Central memory CD8-positive, alpha-beta T cell (primary cell): Measurements from ENCODE around the gene CCHCR1.
A peak's percentile ranks its signal among the peaks of the same experiment; 100 is the strongest.
"Not testable (repeated sequence)": the region's sequence is repeated elsewhere in the genome, so short reads cannot be mapped to it uniquely, and the experiment has no call there.

Source experiments
- ATAC-seq: fragments of 150-1000 bp; cut with Tn5 transposase; replicated peaks from 2 replicates; pipeline ENCODE4 v1.10.0; 2022; ENCODE audit warnings: mild to moderate bottlenecking, moderate FRiP score, moderate number of reproducible peaks; ENCODE audit not compliant: poor library complexity, severe bottlenecking; ENCODE audit errors: extremely low read depth
- DNase-seq, 2 donors: peaks; one replicate each; pipeline ENCODE4 v3.0.0; 2021; ENCODE audit warnings: low spot score in 2 of 2
- H3K27ac Mint-ChIP-seq: one replicate; pipeline ENCODE4 v1.8.0; 2022; ENCODE audit warnings: low read depth, mild to moderate bottlenecking, moderate library complexity, mixed read lengths
- H3K27me3 Mint-ChIP-seq: one replicate; pipeline ENCODE4 v1.8.0; 2022; ENCODE audit warnings: mixed read lengths
- H3K36me3 Mint-ChIP-seq: one replicate; pipeline ENCODE4 v1.8.0; 2022; ENCODE audit warnings: mild to moderate bottlenecking, moderate library complexity, mixed read lengths; ENCODE audit not compliant: insufficient read depth
- H3K4me1 Mint-ChIP-seq: one replicate; pipeline ENCODE4 v1.8.0; 2022; ENCODE audit warnings: mixed read lengths
- H3K4me3 Mint-ChIP-seq: one replicate; pipeline ENCODE4 v1.8.0; 2022; ENCODE audit warnings: mild to moderate bottlenecking, moderate library complexity, mixed read lengths
- H3K9me3 Mint-ChIP-seq: one replicate; pipeline ENCODE4 v1.8.0; 2022; ENCODE audit warnings: mixed read lengths

Gene CCHCR1

DNA sequence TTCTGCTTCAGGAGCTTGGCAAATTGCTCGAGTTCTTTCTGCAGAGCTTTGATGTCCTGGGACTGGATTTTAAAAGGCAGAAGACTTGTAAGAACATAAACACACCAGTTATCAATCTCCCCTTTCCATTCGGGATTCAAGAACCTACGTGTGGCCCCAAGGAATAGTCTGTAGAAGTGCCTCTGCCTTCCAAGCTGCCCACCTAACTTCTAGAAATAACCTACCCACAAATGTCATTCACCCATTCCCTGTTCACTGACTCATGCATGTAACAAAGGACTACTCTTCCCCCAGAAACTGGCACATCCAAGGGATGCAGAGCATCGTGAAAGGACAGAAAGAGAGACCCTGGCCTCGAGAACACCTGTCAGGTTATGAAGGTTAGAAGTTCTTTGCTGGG lies 8.4 kb upstream of the CCHCR1 start:
- ATAC-seq (no peak), DNase-seq (no peak)
- Mint-ChIP-seq H3K27me3 (no peaks in the 10 kb centered on the region), H3K9me3 (no peaks in the 10 kb centered on the region), H3K4me3 (no peak overlapping the region), H3K27ac (no peak overlapping the region), H3K4me1 (no peaks in the 10 kb centered on the region), H3K36me3 (peaks cover 3% of the 10 kb centered on the region)

DNA sequence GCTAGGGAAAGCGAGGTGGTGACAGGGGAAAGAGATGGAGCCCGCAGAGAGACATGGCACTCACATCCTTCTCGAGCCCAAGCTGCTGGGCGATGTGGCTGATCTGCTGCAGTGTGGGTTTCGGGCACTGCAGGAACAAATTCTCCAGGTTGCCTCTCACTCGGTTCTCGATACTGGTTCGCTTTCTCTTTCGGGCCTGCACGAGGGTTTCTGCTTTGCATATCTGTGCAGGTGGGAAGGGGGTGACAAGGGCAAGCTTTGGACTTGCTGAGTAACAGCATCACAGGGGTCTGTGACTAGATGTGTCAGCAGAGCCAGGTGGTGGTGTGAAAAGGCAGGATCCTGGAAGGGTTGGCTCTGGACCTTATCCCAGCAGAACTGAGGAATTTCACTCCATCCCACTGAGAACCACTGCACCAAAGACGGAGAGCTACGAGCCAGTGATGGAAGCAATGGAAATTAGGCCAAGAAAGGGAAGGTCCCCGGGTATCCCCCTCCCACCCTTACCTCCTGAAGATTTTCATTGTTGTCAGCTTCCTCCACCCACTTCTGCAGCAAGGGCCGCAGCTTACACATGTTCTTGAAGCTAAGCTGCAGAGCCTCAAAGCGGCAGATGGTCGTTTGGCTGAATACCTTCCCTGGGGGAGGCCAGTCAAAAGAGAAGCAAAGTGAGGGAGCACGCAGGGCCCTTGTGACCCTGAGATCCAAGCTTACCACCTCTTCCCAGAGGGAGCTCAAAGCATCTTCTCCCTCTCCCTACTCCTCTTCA lies 7.6 kb upstream of the CCHCR1 start:
- H3K4me3 Mint-ChIP-seq, H3K36me3 Mint-ChIP-seq, DNase-seq, H3K27me3 Mint-ChIP-seq, H3K27ac Mint-ChIP-seq, H3K4me1 Mint-ChIP-seq, H3K9me3 Mint-ChIP-seq, ATAC-seq: not testable (repeated sequence)

DNA sequence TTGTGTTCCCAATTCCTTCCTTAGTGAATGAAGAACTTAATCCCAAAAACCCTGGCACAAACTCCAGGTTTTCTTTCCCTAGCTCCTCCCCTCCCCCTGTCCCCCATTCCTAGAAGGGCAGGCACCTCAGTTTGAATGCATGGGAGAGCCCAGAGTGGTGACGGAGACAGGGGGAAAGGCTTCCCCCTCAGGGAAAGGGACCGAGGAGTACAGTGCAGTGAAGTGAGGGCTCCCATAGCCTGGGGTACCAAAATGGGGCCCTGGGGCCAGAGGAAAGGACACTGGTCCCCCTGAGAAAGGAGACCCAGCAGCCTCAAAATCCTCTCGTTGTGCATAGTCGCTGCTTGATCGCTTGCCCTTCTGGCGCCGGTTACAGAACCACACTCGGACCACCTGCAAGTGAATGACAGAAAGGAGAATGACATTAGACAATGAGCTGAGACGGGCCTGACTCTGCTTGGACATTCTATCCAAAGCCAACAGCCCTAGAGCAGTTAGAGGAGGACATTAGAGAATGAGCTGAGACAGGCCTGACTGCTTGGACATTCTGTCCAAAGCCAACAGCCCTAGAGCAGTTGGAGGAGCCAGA lies 7.0 kb upstream of the CCHCR1 start:
- not testable (repeated sequence) for H3K4me3 Mint-ChIP-seq, DNase-seq, H3K9me3 Mint-ChIP-seq, H3K36me3 Mint-ChIP-seq, H3K27me3 Mint-ChIP-seq, H3K4me1 Mint-ChIP-seq, H3K27ac Mint-ChIP-seq, ATAC-seq

DNA sequence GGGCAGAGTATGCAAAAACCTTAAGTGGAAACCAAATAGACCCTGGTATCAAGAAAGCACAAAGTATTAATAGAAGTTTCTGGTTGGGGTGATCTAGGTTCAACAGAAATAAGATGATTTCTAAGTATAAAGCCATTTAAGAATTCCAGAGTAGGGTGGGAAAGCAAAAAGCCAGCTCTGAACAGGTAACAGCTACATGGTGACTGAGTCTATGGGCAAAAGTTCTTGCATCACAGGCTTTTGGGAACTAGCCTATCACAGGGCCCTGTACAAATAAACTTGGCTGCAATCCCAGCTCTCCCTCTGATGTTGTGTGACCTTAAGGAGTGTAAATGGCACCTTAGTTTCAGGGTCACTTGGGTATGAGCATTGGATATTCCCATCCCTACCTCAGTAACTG lies 6.3 kb upstream of the CCHCR1 start:
- H3K9me3 Mint-ChIP-seq, result no peaks in the 10 kb centered on the region
- no peak overlapping the region for H3K27ac Mint-ChIP-seq

DNA sequence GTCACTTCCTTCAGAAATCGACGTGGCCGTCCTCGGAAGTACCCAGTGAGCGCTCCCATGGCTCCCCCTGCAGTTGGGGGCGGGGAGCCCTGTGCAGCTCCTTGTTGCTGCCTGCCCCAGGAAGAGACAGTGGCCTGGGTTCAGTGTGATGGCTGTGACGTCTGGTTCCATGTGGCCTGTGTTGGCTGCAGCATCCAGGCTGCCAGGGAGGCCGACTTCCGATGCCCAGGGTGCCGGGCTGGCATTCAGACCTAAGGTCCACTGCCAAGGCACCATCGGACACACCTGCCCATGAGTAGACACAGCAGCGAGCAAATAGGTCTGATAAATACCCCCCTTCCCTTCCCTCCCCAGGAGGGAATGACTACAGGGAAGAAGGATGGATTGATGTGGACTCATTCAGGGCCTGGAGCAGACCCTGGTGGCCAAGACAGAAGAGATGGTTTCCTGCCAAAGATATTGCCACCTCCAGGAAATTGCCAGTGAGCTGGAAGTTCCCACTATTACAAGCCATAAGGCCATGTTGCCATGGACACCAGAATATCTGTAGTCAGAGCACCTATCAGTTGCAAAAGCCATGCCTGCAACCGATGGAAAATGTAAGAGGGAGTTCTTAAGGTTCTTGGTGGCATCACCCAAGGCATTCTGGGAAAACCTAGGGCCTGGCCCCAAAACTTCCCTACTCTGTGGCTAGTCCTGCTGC lies 5.0 kb upstream of the CCHCR1 start:
- Mint-ChIP-seq H3K36me3 (peaks cover 13% of the 10 kb centered on the region), H3K4me3 (no peak overlapping the region), H3K27ac (no peak overlapping the region), H3K4me1 (peaks cover 24% of the 10 kb centered on the region), H3K27me3 (no peaks in the 10 kb centered on the region), H3K9me3 (no peaks in the 10 kb centered on the region)
- ATAC-seq (no peak), DNase-seq (no peak)

More for the DNA sequence above, 6.3 kb upstream of the CCHCR1 start:
- no peak overlapping the region for H3K4me3 Mint-ChIP-seq
- H3K27me3 Mint-ChIP-seq, result no peaks in the 10 kb centered on the region
- peaks cover 11% of the 10 kb centered on the region for H3K4me1 Mint-ChIP-seq
- ATAC-seq (no peak), DNase-seq (no peak)
- peaks cover 8% of the 10 kb centered on the region for H3K36me3 Mint-ChIP-seq

DNA sequence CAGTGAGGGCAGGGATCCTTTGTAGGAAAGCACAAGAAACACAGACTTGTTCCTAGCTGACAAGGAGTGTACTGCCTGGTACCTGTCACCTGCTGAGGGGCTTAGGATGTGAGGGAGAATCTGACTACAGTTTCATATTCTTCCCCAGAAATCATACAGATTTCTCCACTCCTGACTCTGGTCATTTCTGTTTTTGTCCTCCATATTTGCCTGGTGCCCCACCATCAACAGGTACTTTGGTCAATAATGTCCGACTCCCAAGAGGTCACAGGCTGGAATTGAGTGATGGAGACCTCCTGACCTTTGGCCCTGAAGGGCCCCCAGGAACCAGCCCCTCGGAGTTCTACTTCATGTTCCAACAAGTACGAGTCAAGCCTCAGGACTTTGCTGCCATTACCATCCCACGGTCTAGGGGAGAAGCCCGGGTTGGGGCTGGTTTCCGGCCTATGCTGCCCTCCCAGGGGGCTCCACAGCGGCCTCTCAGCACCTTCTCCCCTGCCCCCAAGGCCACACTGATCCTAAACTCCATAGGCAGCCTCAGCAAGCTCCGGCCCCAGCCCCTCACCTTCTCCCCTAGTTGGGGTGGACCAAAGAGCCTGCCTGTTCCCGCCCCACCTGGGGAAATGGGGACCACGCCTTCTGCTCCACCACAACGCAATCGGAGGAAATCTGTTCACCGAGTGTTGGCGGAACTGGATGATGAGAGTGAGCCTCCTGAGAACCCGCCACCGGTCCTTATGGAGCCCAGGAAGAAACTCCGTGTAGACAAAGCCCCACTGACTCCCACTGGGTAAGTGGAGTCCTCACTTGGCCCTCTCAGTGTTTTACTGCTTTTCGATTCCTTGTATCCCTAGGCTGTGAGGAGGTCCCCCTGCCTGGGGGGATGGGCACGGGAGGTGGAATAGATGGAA lies 3.9 kb upstream of the CCHCR1 start:
- Mint-ChIP-seq H3K27ac (no peak overlapping the region), H3K4me3 (no peak overlapping the region), H3K4me1 (peaks cover 28% of the 10 kb centered on the region), H3K27me3 (no peaks in the 10 kb centered on the region), H3K36me3 (peaks cover 13% of the 10 kb centered on the region), H3K9me3 (no peaks in the 10 kb centered on the region)
- ATAC-seq, result no peak
- no peak for DNase-seq

DNA sequence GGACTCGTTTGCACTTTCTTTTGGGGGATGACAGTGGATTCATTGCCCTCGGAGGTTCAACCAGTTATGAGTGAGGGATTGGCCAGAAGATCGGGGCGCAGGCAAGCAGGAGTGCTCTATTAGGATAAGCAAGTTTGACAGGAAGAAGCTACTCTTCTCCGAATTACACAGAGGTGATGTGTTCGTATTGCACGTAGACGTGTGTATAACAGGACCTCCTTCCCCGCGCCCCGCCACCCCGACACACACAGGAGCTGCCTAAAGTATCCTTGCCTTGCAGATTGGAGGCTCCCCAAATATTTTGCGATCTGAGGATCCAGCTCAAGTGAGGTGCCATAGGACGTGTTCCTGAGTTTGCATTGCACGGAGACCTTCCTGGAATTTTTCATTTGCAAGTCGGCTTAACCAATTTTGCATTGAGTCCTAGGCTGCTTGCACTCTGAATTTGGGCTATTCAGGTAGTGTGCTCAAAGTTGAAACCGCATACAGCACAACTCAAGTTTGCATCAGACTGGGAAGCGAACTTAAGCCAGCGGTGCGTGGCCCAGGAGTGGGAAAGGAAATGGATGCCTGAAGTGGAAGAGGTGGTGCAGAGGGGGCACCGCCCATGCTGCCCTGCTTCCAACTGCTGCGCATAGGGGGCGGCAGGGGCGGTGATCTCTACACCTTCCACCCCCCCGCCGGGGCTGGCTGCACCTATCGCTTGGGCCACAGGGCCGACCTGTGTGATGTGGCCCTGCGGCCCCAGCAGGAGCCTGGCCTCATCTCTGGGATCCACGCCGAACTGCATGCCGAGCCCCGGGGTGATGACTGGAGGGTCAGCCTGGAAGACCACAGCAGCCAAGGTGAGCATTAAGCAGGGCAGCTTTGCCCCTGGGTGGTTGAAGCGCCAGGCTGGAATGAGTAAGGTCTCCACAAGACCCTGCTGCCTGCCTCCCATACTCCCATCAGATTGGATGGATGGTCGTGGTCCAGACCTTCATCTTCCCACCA lies 1.6 kb upstream of the CCHCR1 start:
- Mint-ChIP-seq H3K4me3 (peak overlapping the region; percentile 82), H3K27me3 (no peaks in the 10 kb centered on the region), H3K4me1 (peaks cover 28% of the 10 kb centered on the region), H3K9me3 (no peaks in the 10 kb centered on the region), H3K36me3 (peaks cover 14% of the 10 kb centered on the region), H3K27ac (peak overlapping the region; percentile 83)
- no peak for DNase-seq
- ATAC-seq, result peak; percentile 15

DNA sequence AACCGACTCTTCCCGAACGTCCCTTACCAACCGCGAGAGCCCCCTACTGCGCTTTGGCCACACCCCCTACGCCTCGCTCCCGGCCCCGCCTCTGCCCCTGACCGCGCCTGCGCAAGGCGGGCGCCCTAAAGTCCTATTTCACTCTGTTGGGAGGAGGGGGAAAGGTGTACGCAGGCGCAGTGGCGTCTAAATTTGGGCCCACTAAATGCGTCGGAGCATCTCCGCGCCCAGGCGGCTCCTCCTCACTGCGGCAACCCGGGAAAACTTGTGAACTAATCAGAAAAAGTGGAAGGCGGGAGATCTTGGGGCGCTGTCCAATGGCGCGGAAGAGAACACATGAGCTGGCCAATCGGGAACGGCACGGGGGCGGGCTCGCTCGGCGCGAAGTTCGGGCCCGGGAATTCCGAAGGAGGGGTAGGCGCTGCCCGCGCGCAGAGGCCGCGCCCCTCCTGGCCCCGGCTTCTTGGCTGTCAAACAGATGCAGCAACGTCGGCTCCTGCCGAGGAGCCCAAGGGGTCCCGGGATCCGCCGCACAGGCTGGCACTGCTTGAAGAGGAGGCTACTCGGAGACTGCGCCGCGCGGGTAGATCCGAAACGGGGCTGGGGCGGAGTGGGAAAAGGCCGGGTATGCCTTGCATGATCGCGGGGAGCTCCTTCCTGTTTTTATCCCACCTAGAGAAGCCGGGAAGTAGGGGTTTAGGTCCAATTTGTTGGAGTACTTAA lies 699 bp upstream of the CCHCR1 start, which contains the start of gene TCF19:
Gene TCF19 (plus strand): TSS at position 450 of the 723 bp plus-strand sequence. CDS start 881 bp downstream, outside the sequence.
- ATAC-seq (peak; percentile 93), DNase-seq (peak; percentile 96 to 98)
- H3K27ac Mint-ChIP-seq, result peak within 1 kb of the TSS; percentile 83
- H3K27me3 Mint-ChIP-seq, result no peaks in the 10 kb centered on the region
- peaks cover 28% of the 10 kb centered on the region for H3K4me1 Mint-ChIP-seq
- no peaks in the 10 kb centered on the region for H3K9me3 Mint-ChIP-seq
- H3K4me3 Mint-ChIP-seq, result peak within 1 kb of the TSS; percentile 82
- peaks cover 14% of the 10 kb centered on the region for H3K36me3 Mint-ChIP-seq

DNA sequence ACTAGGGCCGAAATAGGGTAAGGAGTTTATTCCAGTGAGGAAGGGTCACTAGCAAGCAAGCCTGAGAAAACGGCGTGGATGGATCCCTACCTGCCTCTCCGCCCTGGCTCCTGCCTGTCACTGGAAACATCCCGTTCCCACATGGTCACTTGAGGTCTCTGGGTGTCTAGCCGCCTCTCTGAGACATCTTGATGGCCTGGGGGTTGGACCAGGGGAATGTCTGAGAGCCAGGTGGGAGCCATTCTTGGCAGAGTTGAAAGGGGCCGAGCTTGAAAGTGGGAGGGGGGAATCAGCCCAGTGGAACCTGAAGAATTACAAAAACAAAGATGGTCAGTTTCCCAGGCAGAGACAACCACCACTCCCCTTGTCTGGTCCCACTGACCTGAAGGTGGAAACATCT lies 961 bp downstream of the CCHCR1 start:
- H3K4me1 Mint-ChIP-seq, result peaks cover 28% of the 10 kb centered on the region
- peaks cover 12% of the 10 kb centered on the region for H3K36me3 Mint-ChIP-seq
- ATAC-seq, result no peak
- H3K9me3 Mint-ChIP-seq, result no peaks in the 10 kb centered on the region
- no peak overlapping the region for H3K4me3 Mint-ChIP-seq
- no peaks in the 10 kb centered on the region for H3K27me3 Mint-ChIP-seq
- no peak for DNase-seq
- no peak overlapping the region for H3K27ac Mint-ChIP-seq

DNA sequence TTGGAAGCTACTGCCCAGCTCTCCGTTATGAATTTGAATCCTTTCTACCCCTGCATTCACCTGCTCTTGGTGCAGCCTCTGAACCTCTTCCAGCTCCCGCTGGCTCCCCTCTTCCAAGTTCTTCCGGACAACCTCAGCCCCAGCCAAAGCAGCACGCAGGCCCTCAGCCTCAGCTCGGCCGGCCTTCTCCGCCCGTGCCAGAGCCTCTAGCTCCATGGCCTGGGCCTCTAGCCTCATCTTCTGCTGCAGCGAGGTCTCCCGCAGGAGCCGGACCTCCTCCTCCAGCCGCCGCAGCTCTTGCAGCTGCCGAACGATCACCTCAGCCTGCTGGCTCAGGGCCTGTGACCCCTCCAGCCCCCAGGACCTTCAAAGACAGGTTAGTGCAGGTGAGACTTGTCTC lies 3.2 kb downstream of the CCHCR1 start:
- no peak for ATAC-seq
- Mint-ChIP-seq H3K27me3 (no peaks in the 10 kb centered on the region), H3K9me3 (no peaks in the 10 kb centered on the region), H3K36me3 (peaks cover 7% of the 10 kb centered on the region), H3K27ac (no peak overlapping the region), H3K4me1 (peaks cover 22% of the 10 kb centered on the region), H3K4me3 (no peak overlapping the region)
- no peak for DNase-seq

DNA sequence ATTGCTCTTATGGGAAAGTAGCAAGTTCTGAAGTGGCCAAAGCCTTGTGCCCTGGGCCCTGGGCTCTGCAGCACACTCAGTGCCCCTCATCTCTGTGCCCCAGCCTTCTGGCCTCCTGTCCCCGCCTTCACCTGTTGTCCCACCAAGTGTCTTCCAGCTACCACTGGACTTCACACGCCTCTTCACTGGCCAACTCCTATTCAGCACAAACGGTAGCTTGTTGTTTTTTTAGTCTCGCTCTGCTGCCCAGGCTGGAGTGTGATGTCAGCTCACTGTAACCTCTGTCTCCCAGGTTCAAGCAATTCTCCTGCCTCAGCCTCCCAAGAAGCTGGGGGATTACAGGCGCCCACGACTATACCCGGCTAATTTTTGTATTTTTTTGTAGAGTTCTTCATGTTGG lies 4.8 kb downstream of the CCHCR1 start:
- H3K4me1 Mint-ChIP-seq, result peaks cover 6% of the 10 kb centered on the region
- no peak overlapping the region for H3K27ac Mint-ChIP-seq
- H3K27me3 Mint-ChIP-seq, result no peaks in the 10 kb centered on the region
- H3K9me3 Mint-ChIP-seq, result no peaks in the 10 kb centered on the region
- H3K36me3 Mint-ChIP-seq, result peaks cover 2% of the 10 kb centered on the region
- no peak for ATAC-seq
- no peak overlapping the region for H3K4me3 Mint-ChIP-seq
- no peak for DNase-seq
